WTC11 (cell line): ENCODE results near the gene SGK2. TPM values are rescaled to one million over a fixed set of nuclear protein-coding genes. Genes with fewer than 3 reads are reported as not detected.

Source experiments
- ATAC-seq: fragments of 200-7000 bp; cut with Tn5 transposase; 2 replicates; pipeline ENCODE4 v1.10.0; 2021; ENCODE audit warnings: mild to moderate bottlenecking, moderate library complexity
- CTCF ChIA-PET: fragments of 300-600 bp; sonication (Branson Sonifier 250); formaldehyde crosslinking; loops from one replicate; lab custom pipeline; 2021; ENCODE audit warnings: antibody characterized with exemption; lab: Charles Lee
- POLR2A ChIA-PET: fragments of 350-600 bp; sonication (Branson Sonifier 250); formaldehyde crosslinking; loops from one replicate; lab custom pipeline; 2021; ENCODE audit warnings: antibody characterized with exemption; lab: Charles Lee
- DNase-seq: peaks from one replicate; pipeline ENCODE4 v3.0.0; 2021; ENCODE audit warnings: low spot score
- H3K27ac Mint-ChIP-seq: 2 replicates; pipeline ENCODE4 v1.8.0; 2021; ENCODE audit warnings: mixed read lengths
- H3K27me3 Mint-ChIP-seq: 2 replicates; pipeline ENCODE4 v1.8.0; 2021; ENCODE audit warnings: low read depth, mild to moderate bottlenecking, moderate library complexity, mixed read lengths
- H3K36me3 Mint-ChIP-seq: 2 replicates; pipeline ENCODE4 v1.8.0; 2021; ENCODE audit warnings: mixed read lengths
- H3K4me1 Mint-ChIP-seq: 2 replicates; pipeline ENCODE4 v1.8.0; 2022; ENCODE audit warnings: mixed read lengths
- H3K4me3 Mint-ChIP-seq: 2 replicates; pipeline ENCODE4 v1.8.0; 2021; ENCODE audit warnings: mild to moderate bottlenecking, moderate library complexity, mixed read lengths
- H3K9me3 Mint-ChIP-seq: 2 replicates; pipeline ENCODE4 v1.8.0; 2021; ENCODE audit warnings: mixed read lengths
- CREB1 ChIP-seq: sonication (generic); formaldehyde crosslinking; IDR thresholded peaks from 2 replicates; pipeline ENCODE4 v1.8.0; 2023; ENCODE audit warnings: mild to moderate bottlenecking, missing genetic modification reagents
- CTCF ChIP-seq: fragments of 200-600 bp; IDR thresholded peaks from 2 replicates; pipeline ENCODE4 v1.8.0; 2022; ENCODE audit warnings: antibody characterized with exemption
- E2F5 ChIP-seq: sonication (generic); formaldehyde crosslinking; IDR thresholded peaks from 2 replicates; pipeline ENCODE4 v1.8.1; 2022; ENCODE audit warnings: mild to moderate bottlenecking, moderate library complexity, missing genetic modification reagents
- ESRRA ChIP-seq: sonication (generic); formaldehyde crosslinking; IDR thresholded peaks from 2 replicates; pipeline ENCODE4 v1.8.1; 2022; ENCODE audit warnings: mild to moderate bottlenecking, missing genetic modification reagents, borderline replicate concordance
- HMGA2 ChIP-seq: fragments of 250-450 bp; sonication (Bioruptor Pico); IDR thresholded peaks from 2 replicates; pipeline ENCODE4 v1.4.0; 2021; ENCODE audit warnings: mild to moderate bottlenecking, moderate library complexity
- JUN ChIP-seq: sonication (generic); formaldehyde crosslinking; IDR thresholded peaks from 2 replicates; pipeline ENCODE4 v1.8.0; 2023; ENCODE audit warnings: mild to moderate bottlenecking, missing genetic modification reagents
- NFE2L1 ChIP-seq: sonication (generic); formaldehyde crosslinking; IDR thresholded peaks from 2 replicates; pipeline ENCODE4 v1.8.1; 2023; ENCODE audit warnings: missing genetic modification reagents
- NR1H2 ChIP-seq: sonication (generic); formaldehyde crosslinking; IDR thresholded peaks from 2 replicates; pipeline ENCODE4 v1.9.0; 2021; ENCODE audit warnings: mild to moderate bottlenecking, moderate library complexity, missing genetic modification reagents
- PRRX2 ChIP-seq: fragments of 250-450 bp; sonication (Bioruptor Pico); IDR thresholded peaks from 2 replicates; pipeline ENCODE4 v1.8.0; 2021; ENCODE audit warnings: mild to moderate bottlenecking
- RELA ChIP-seq: sonication (generic); formaldehyde crosslinking; IDR thresholded peaks from 2 replicates; pipeline ENCODE4 v1.8.1; 2022; ENCODE audit warnings: missing genetic modification reagents, mild to moderate bottlenecking, borderline replicate concordance
- SMAD4 ChIP-seq: sonication (generic); formaldehyde crosslinking; IDR thresholded peaks from 2 replicates; pipeline ENCODE4 v1.8.0; 2022; ENCODE audit warnings: mild to moderate bottlenecking, missing genetic modification reagents
- SOX15 ChIP-seq: fragments of 250-450 bp; sonication (Bioruptor Pico); IDR thresholded peaks from 2 replicates; pipeline ENCODE4 v1.9.0; 2021; ENCODE audit warnings: mild to moderate bottlenecking
- TCF7 ChIP-seq: sonication (generic); formaldehyde crosslinking; IDR thresholded peaks from 2 replicates; pipeline ENCODE4 v1.8.0; 2022; ENCODE audit warnings: mild to moderate bottlenecking, low read depth, missing genetic modification reagents, moderate library complexity
- TEAD4 ChIP-seq: sonication (generic); formaldehyde crosslinking; IDR thresholded peaks from 2 replicates; pipeline ENCODE4 v1.8.0; 2022; ENCODE audit warnings: mild to moderate bottlenecking, missing genetic modification reagents
- TP53 ChIP-seq: sonication (generic); formaldehyde crosslinking; IDR thresholded peaks from 2 replicates; pipeline ENCODE4 v1.8.1; 2023; ENCODE audit warnings: mild to moderate bottlenecking, missing genetic modification reagents
- ZMAT4 ChIP-seq: fragments of 250-450 bp; sonication (Bioruptor Pico); IDR thresholded peaks from 2 replicates; pipeline ENCODE4 v1.9.0; 2021; ENCODE audit warnings: mild to moderate bottlenecking
- ZNF121 ChIP-seq: sonication (generic); formaldehyde crosslinking; IDR thresholded peaks from 2 replicates; pipeline ENCODE4 v1.8.0; 2023; ENCODE audit warnings: missing genetic modification reagents
- ZNF232 ChIP-seq: sonication (generic); formaldehyde crosslinking; IDR thresholded peaks from 2 replicates; pipeline ENCODE4 v1.8.0; 2022; ENCODE audit warnings: mild to moderate bottlenecking, missing genetic modification reagents
- ZNF317 ChIP-seq: sonication (generic); formaldehyde crosslinking; IDR thresholded peaks from 2 replicates; pipeline ENCODE4 v1.8.1; 2023; ENCODE audit warnings: low read depth, mild to moderate bottlenecking, moderate library complexity, missing genetic modification reagents, borderline replicate concordance
- ZNF671 ChIP-seq: fragments of 250-450 bp; sonication (Bioruptor Pico); IDR thresholded peaks from 2 replicates; pipeline ENCODE4 v1.8.0; 2021; ENCODE audit warnings: mild to moderate bottlenecking
- total RNA-seq: library from RNA; stranded (reverse); gene quantifications from 3 replicates; pipeline ENCODE4 v1.2.3, GENCODE V29; 2021
- TF ChIP-seq, protein P1 (sequence below): fragments of 250-450 bp; sonication (Bioruptor Pico); IDR thresholded peaks from 2 replicates; pipeline ENCODE4 v1.9.0; 2021; ENCODE audit warnings: mild to moderate bottlenecking
- TF ChIP-seq, protein P2 (sequence below): fragments of 250-450 bp; sonication (Bioruptor Pico); IDR thresholded peaks from 2 replicates; pipeline ENCODE4 v1.8.0; 2021; ENCODE audit warnings: mild to moderate bottlenecking

Gene SGK2
- total RNA-seq, 1 experiment from 2014 or later: 0.74 TPM

DNA sequence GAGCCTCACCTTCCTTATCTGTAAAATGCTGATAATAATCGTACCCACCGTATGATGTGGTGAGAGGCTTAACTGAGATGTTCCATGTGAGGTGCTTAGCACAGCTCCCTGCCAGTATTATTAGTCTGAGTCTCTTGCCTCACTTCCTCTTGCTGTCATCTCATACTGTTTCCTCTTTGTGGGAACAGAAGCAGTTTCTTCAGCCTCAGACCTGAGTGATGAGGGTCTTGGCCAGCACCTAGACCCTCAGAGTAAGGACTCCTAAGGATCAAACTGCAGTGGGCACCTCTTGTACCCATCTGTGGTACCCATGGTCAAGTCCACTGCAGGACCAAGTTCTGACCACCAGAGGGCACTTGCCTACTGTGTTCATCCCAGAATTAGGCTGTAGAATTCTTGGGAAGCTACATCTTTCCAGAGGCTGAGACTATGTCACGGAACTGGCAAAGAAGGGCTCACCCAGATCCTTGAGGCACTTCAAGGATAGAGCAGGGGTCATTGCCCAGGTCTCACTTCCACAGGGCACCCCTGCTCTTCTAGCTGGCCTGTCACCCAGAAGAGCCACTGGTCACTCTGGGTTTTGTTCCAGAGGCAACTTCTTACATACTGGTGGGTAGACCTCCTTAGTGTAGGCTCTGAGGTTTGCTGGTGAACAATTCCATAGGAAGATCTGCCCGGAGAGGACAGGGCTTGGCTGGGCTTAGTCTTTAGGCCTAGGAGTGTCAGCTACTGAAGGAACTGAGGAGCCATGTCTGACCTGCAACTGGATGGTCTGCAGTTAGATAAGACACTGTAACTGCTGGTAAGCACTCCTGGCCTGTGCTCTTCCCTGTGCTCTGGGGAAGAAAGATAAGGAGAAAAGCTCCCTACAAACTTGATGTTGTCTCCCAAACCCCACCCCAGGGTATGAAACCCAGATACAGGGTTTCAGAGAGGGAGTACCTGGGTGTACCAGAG lies 20.6 kb upstream of the SGK2 start:
- peak; percentile 84 for ATAC-seq
- H3K4me3 Mint-ChIP-seq: no peak overlapping the region

GRCh38 chr20:43538878-43539700 lies 19.7 kb upstream of the SGK2 start:
- CTCF ChIA-PET: interaction anchor here (0.6 to 1.9 kb wide), 9 partner anchors 7 to 1078 kb away, joined by 3 to 10 read pairs (median 4); no protein-coding TSS in a partner anchor
- Mint-ChIP-seq H3K27ac (no peak overlapping the region), H3K4me3 (no peak overlapping the region)
- TF ChIP-seq NR1H2 (CRISPR knock-in tag) (no peak), TP53 (CRISPR knock-in tag) (no peak), ZNF317 (CRISPR knock-in tag) (no peak), NFE2L1 (CRISPR knock-in tag) (no peak), SOX15 (CRISPR knock-in tag) (no peak), SMAD4 (CRISPR knock-in tag) (no peak), ZMAT4 (CRISPR knock-in tag) (no peak)
- TF ChIP-seq, protein P1, sequence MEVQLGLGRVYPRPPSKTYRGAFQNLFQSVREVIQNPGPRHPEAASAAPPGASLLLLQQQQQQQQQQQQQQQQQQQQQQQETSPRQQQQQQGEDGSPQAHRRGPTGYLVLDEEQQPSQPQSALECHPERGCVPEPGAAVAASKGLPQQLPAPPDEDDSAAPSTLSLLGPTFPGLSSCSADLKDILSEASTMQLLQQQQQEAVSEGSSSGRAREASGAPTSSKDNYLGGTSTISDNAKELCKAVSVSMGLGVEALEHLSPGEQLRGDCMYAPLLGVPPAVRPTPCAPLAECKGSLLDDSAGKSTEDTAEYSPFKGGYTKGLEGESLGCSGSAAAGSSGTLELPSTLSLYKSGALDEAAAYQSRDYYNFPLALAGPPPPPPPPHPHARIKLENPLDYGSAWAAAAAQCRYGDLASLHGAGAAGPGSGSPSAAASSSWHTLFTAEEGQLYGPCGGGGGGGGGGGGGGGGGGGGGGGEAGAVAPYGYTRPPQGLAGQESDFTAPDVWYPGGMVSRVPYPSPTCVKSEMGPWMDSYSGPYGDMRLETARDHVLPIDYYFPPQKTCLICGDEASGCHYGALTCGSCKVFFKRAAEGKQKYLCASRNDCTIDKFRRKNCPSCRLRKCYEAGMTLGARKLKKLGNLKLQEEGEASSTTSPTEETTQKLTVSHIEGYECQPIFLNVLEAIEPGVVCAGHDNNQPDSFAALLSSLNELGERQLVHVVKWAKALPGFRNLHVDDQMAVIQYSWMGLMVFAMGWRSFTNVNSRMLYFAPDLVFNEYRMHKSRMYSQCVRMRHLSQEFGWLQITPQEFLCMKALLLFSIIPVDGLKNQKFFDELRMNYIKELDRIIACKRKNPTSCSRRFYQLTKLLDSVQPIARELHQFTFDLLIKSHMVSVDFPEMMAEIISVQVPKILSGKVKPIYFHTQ (CRISPR knock-in tag): no peak

More for the DNA sequence above, 20.6 kb upstream of the SGK2 start:
- H3K27ac Mint-ChIP-seq: no peak overlapping the region
- H3K4me1 Mint-ChIP-seq: no peaks in the 10 kb centered on the region
- CTCF ChIA-PET: interaction anchor here (0.5 to 2.2 kb wide), 50 partner anchors 8 to 611 kb away, joined by 3 to 27 read pairs (median 4); partner anchors contain the start of genes IFT52, MYBL2 and SGK2
- TF ChIP-seq RELA (CRISPR knock-in tag): no peak
- peak; percentile 72 for TF ChIP-seq CTCF
- TF ChIP-seq ZNF671 (CRISPR knock-in tag): no peak
- no peak for TF ChIP-seq ZNF317 (CRISPR knock-in tag)
- TF ChIP-seq, protein P2, sequence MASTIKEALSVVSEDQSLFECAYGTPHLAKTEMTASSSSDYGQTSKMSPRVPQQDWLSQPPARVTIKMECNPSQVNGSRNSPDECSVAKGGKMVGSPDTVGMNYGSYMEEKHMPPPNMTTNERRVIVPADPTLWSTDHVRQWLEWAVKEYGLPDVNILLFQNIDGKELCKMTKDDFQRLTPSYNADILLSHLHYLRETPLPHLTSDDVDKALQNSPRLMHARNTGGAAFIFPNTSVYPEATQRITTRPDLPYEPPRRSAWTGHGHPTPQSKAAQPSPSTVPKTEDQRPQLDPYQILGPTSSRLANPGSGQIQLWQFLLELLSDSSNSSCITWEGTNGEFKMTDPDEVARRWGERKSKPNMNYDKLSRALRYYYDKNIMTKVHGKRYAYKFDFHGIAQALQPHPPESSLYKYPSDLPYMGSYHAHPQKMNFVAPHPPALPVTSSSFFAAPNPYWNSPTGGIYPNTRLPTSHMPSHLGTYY (CRISPR knock-in tag): no peak
- TF ChIP-seq TCF7: no peak
- peak; percentile 44; the same call in 1 of the 2 replicates for TF ChIP-seq ZNF121 (CRISPR knock-in tag)
- no peak for TF ChIP-seq ESRRA (CRISPR knock-in tag)
- TF ChIP-seq PRRX2: no peak
- TF ChIP-seq TEAD4 (CRISPR knock-in tag): no peak
- TF ChIP-seq SOX15 (CRISPR knock-in tag): no peak
- no peak for TF ChIP-seq NFE2L1 (CRISPR knock-in tag)
- no peak for TF ChIP-seq JUN
- no peak for TF ChIP-seq CREB1 (CRISPR knock-in tag)
- no peak for TF ChIP-seq E2F5 (CRISPR knock-in tag)
- no peak for TF ChIP-seq ZNF232 (CRISPR knock-in tag)
- no peak for TF ChIP-seq HMGA2
- no peaks in the 10 kb centered on the region for H3K27me3 Mint-ChIP-seq
- peaks cover 8% of the 10 kb centered on the region for H3K36me3 Mint-ChIP-seq
- POLR2A ChIA-PET: no interaction called here
- DNase-seq: peak; percentile 80
- H3K9me3 Mint-ChIP-seq: no peaks in the 10 kb centered on the region

More at GRCh38 chr20:43538878-43539700, 19.7 kb upstream of the SGK2 start:
- Mint-ChIP-seq H3K4me1 (no peaks in the 10 kb centered on the region), H3K9me3 (no peaks in the 10 kb centered on the region), H3K36me3 (peaks cover 8% of the 10 kb centered on the region), H3K27me3 (no peaks in the 10 kb centered on the region)
- ATAC-seq (no peak), DNase-seq (no peak)
- POLR2A ChIA-PET: no interaction called here
